Cortex of kidney (tissue), 1 donor: ENCODE results near the gene IST1.

Source experiments
- DNase-seq: peaks from one replicate; lab custom pipeline; 2025; lab: John Stamatoyannopoulos, UW

IST1 gene

GRCh38 chr16:71919035-71919434 is 23.7 kb downstream of the IST1 start:
- DNase-seq: no peak

GRCh38 chr16:71920658-71921057 is 25.3 kb downstream of the IST1 start:
- no peak for DNase-seq

- DNase-seq: no peak
These were observed 28.8 kb downstream of the IST1 start for GRCh38 chr16:71923941-71924690.

GRCh38 chr16:71924710-71925109 is 29.4 kb downstream of the IST1 start:
- DNase-seq: no peak

DNA sequence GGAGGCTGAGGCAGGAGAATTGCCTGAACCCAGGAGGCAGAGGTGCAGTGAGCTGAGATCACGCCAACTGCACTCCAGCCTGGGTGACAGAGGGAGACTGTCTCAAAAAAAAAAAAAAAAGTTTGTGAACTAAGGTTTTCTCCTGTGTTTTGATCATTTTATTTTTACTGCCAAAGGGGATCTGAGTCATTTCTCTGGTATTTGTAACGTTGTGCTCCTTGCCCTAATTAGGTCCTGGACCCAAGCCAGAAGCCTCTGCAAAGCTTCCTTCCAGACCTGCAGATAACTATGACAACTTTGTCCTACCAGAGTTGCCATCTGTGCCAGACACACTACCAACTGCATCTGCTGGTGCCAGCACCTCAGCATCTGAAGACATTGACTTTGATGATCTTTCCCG is 32.1 kb downstream of the IST1 start:
- DNase-seq: no peak

DNA sequence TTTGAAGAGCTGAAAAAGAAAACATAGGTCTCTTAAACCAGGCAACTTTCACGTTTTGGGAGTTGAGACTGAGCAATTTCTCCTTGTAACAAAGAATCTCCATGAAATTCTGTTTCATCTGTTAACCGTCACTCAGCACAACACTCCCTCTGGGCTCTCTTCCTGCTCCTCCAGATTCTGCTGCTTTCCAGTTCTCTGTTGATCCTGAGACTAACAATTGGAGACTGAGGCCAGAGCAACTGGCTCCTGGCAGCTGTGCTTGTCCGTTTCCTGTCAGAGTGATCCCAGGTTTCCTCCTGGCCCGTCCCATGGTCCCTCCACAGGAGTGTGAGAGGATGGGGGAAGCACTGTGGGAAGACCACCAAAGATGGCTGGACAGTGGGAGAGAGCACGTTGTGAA is 32.5 kb downstream of the IST1 start:
- no peak for DNase-seq

DNA sequence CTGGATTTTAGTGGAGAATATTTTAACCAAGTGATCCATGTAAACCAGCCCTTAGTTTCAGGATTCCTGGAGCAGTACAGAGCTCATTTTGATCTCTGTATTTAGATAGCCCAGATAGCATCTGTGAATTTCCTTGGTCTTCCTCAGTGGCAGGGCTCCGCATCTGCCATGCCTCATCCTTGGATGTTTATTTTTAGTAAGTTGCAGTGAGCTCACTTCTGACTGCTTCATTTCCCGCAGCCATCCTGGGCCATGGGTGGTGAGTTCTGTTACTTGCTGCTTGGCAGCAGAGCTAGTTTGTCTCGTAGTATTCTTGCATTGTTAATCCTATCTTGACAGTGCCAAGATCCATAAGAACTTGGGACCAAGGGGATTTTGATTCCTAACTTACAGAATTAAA is 33.7 kb downstream of the IST1 start:
- no peak for DNase-seq

DNA sequence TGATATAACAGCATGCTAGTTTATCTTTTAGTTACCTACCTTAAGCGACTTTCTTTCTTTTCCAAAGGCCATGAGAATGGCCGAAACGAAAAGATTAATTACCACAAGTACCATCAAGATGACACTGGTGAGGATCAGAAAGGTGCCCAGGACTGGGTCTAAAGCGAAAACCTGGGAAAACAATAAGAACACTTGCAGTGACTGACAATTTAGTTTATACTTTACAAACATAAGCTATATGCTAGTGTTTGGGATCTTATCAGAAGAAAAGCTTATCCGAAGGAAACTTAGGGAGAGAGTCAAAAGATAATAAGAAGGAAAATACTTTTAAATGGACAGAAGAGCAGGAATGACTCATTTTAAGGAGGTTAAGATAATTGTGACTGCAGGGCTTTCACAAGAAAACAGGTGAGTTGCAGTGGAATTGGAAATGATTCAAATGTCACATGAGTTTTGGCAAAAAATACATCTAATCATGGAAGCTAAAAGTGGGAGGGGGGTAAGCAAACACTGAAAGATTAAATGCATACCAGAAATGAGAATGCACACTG is 34.8 kb downstream of the IST1 start:
- no peak for DNase-seq

DNA sequence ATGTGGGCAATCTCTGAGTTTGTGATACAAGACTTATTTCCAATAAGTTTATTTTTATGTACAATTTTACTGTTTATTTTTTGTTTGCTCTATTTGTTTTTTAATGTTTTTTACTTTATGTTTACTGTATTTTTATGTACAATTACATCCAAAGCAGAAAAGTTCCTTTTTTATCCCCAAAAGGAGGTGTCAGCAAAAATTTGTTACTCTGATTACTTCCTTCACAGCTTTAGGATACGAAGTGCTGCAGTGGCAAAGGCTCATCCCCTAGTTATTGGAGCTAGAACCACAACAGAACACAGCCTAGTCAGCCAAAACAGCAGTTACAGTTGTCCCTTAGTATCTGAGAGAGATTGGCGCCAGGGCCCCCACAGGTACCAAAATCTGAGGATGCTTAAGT is 35.7 kb downstream of the IST1 start:
- no peak for DNase-seq

GRCh38 chr16:71931599-71931998 is 36.3 kb downstream of the IST1 start:
- no peak for DNase-seq

DNA sequence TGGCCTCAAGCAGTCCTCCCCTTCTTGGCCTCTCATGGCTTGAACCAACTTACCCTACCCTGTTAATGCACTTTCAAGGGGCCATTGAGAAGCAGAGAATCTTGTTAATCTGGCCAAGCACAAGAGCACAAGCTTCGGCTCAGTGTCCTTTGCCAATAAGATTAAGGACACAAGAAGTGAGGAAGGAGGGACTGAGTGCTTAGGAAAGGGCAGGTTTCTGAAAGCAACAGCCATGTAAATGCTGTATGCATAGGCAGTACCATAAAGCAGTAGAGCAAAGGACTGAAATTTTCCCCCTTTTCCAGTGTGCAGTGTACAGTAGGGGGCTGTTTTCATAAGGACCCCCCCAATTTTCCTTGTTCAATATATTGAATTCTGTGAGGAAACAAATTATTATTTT is 37.7 kb downstream of the IST1 start:
- no peak for DNase-seq

GRCh38 chr16:71933913-71934695 is 38.8 kb downstream of the IST1 start:
- DNase-seq: no peak

DNA sequence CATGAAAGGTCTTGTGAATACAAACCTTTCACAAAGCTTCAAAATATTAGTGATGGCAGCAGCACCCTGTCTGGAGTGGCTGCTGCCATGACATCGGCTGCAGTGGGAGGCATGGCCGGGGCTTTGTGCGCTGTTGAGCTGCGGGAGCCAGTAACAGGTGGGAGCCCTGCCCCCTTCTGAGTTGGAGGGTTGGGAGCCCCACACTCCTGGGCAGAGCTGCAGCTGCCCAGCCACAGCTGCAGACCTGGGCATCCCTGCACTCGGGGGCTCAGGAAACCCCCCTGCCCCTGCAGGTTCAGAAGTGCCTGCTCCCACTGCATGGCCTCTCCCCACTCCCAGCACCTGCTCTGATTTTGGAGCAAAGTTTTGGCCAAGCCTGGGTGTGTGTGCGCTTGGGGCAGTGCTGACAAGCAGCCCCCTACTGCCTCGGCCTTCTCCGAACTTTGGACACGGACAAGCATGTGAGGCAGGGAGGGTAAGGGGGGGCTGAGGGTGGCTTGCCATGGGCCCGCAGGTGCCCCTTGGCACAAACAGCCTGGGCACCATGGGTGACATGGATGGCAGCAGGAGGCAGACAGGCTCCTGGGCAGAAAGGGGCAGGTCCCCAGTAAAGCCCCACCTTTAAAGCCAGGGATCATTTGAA is 42.7 kb downstream of the IST1 start:
- DNase-seq: no peak

DNA sequence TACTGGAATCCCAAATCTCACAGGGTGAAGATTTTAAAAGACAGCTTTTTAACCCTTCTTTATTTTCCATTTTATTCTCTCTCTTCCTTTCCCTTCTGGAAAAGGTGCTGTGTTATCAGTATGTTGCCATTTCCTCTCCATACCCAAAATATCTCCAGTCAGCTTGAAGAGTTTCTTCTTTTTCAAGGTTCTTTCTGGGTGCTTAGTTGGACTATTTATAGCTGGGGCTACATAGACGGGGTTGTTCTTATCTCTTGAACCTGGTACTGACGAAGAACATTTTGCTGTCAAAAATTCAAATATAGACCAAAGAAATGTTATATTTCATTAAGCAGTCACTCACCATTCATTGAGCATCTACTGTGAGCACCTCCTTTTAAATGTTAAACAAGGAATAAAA is 48.6 kb downstream of the IST1 start:
- no peak for DNase-seq

- no peak for DNase-seq
These were observed 50.3 kb downstream of the IST1 start for GRCh38 chr16:71945616-71946015.

DNA sequence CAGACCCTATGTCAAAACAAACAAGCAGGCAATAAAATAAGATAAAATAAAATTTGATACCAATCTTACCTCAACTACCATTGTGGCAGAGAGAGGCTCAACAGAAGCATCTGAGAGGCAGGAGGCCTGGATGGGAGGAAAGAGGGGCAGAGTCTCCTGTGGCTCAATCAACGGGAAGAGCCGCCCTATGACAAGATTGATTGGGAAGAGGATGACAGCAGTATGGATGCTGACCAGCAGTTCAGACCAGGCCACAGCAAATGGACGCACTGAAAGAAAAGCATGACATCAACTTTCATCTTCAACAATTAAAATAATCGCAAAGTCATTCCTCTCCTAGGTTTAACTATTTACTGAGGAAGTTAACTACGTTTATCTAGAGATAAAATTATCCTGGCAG is 57.5 kb downstream of the IST1 start:
- no peak for DNase-seq

DNA sequence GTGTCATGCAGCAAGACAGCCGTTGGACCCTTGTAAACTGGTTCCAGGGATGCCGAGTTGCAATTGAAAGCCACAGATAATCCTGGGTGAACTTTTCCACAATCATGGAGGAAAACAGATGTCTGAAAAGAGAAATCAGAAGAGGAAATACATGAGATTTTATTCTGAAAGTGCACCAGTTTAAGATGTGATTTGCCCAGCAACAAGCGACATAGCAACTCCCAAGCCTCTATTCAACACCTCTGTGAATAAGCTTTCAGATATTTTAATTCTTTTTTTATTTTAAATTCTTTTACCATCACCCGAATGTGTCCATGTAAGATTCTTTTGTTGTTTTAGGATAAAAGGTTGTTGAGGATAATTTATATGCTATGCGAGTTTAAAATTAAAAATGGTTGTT is 58.8 kb downstream of the IST1 start:
- DNase-seq: no peak

DNA sequence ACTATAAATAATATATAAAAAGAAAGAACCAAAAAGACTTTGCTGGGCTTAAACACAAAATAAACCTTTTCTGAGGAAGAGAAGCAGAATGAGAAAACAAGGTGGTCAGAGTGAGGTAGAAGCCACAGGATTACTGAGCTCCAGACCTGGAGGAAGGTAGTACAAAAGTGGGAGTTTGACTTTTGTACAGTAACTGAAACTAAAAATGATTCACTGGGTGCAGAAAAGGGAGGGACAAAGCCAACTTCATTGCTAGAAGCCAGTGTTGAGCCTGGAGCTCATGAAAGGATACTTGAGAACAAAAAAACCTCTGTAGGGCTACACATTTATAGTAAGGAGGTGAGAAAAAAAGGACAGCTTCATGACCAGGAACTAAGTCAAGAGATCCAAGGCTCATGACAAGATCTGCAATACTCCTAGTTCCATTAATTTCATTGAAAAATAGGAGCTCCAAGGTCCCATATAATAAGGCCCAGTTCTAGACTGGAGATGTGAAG is 59.4 kb downstream of the IST1 start:
- DNase-seq: no peak

DNA sequence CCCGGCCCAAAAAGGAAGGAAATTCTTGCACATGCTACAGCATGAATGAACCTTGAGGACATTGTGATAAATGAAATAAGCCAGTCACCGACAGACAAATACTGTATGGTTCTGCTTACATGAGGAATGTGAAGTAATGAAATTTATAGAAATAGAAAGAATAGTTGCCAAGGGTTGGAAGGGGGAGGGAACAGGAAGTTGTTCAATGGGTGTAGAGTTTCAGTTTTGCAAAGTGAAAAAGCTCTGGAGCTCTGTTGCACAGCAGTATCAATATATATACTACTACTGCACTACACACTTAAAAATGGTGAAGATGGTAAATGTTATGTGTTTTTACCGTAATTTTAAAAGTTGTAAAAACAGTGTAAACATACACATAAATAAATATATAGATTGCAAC is 61.2 kb downstream of the IST1 start:
- DNase-seq: no peak

- no peak for DNase-seq
These were observed 66.0 kb downstream of the IST1 start for GRCh38 chr16:71961066-71962039.

DNA sequence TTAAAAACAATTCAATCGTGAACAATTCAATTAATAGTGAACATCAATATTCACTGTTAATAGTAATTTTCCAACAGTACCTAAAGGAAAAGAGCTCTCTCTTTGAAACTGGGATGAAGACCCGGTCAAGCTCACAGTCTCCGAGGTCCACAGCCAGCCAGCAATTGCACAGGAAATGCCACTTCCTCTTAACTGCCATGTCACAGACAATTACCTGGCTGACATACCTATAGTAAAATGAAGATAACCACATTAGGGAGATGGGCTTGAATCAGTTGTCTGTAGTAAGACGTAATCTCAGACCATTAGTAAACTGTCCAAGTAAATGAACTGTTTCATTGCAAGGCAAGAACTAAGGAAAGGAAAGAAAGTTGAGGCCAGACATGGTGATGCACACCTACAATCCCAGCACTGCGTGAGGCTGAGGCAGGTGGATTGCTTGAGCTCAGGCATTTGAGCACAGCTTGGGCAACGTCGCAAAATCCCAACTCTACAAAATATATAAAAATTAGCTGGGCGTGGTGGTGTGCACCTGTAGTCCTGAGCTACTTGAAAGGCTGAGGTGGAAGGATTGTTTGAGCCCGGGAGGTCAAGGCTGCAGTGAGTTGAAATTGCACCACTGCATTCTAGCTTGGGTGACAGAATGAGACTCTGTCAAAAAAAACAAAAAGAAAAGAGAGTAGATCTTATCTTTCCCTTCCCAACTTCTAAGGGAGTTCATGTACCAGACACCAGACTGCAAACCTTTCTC is 68.0 kb downstream of the IST1 start:
- no peak for DNase-seq
